B cell (primary cell): Measurements from ENCODE around the gene CYP17A1.
"Not testable (repeated sequence)": the region's sequence is repeated elsewhere in the genome, so short reads cannot be mapped to it uniquely, and the experiment has no call there.

Experiments used
- CTCF ChIP-seq: fragments of 200-600 bp; IDR thresholded peaks from one replicate; pipeline ENCODE4 v1.8.0; 2022; ENCODE audit warnings: antibody characterized with exemption, mild to moderate bottlenecking
- EZH2 ChIP-seq: IDR thresholded peaks from 2 replicates; pipeline ENCODE4 v1.6.1; 2012; ENCODE audit warnings: borderline replicate concordance, low read depth, mild to moderate bottlenecking, moderate library complexity, low read length; ENCODE audit not compliant: insufficient read depth, poor library complexity, severe bottlenecking

GRCh38 chr10:102820008-102820407 lies 17.2 kb downstream of the CYP17A1 start:
- TF ChIP-seq CTCF, EZH2: not testable (repeated sequence)
